Fibroblast of skin of back (primary cell): Measurements from ENCODE around the gene ACTA2.
"Not testable (repeated sequence)": the region's sequence is repeated elsewhere in the genome, so short reads cannot be mapped to it uniquely, and the experiment has no call there.

Experiments
- DNase-seq: peaks from one replicate; pipeline ENCODE4 v3.0.0-alpha.2; 2013

Gene ACTA2

DNA sequence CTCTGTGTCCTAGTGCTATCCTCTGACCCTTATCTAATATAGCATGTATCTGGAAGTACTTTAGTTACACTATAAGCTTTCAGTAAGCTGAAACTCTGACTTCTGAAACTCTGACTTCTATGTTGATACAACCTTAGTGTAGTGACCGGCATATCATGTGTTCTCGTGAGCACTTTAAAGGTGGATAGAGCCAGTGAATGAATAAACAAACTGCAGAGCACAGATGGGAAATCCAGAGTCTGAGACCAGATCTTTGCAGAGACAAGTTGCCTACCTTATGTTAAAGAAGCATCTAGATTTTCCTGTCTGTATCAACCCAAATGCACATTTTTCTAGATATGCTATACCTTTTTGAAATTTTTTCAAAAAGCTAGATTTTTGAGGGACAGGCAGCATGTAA, 3.5 kb downstream of the ACTA2 start:
- no peak for DNase-seq

DNA sequence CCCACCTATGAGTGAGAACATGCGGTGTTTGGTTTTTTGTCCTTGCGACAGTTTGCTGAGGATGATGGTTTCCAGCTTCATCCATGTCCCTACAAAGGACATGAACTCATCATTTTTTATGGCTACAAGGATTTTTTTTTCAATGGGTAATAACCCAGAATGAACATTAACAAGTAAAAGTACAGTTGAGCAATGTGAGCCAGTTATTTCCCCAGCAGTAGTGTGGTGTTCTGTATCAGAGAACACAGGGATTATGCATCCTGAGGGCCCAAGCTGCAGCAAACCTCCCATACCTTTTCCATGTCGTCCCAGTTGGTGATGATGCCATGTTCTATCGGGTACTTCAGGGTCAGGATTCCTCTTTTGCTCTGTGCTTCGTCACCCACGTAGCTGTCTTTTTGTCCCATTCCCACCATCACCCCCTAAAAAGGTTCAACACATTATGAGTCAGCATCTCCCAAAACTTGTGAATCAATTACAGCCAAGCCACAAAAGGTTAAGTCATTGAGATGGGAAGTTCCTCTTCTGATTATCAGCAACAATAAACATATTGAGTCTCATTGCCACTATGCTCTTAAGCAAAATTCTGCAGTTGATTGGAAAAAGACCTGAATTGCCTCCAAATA, 5.5 kb downstream of the ACTA2 start:
- DNase-seq: no peak

GRCh38 chr10:88946200-88946599, 6.4 kb downstream of the ACTA2 start:
- DNase-seq: no peak

DNA sequence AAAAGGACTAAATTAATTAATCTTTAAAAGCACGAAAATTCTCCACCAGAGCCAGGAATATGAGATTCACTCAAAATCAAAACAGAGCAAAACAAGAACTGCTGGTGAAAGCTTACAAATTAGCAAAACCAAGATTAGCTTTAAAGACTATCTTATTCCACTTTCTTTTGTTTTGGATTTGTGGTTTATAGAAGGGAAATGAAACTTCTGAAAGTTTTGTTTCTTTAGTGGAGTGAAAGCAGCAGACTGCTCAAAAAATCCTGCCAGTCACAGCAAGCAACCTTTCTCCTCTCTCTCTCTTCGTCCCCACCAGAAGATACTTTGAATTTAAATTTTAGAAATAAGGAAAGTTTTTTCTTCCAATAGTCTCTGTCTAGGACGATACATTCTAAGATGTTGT, 7.8 kb downstream of the ACTA2 start:
- DNase-seq: no peak

DNA sequence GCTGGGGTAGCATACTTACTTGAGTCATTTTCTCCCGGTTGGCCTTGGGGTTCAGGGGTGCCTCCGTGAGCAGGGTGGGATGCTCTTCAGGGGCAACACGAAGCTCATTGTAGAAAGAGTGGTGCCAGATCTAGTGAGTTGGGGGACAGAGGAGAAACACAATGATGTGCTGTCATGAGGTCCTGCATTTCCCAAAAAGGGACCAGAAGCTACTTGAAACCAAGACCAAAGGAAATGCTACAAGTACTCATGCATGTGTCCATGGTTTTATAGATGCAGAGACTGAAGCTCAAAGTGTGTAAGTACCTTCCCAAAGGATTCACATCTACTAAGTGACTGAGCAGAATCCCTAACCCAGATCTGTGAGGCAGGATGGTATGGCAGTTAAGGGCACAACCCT, 8.8 kb downstream of the ACTA2 start:
- no peak for DNase-seq

GRCh38 chr10:88941026-88941425, 11.5 kb downstream of the ACTA2 start:
- no peak for DNase-seq

DNA sequence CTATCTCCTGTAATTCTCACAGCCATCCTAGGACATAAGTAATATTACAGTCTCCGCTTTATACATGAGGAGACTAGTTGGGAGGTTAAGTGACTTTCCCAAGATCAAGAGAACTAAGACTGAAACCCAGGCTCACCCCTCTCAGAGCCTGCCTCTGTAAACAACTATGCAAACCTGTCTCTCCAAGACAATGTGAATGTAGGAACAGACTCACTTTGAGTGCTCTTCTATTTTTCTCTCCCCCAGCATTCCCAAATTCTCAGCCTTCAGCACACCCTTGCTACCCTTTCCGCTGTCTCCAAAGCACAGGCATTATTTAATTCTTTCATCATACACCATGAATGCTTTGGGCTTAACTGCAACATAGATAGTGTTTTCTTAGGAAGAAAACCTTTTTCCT, 13.6 kb downstream of the ACTA2 start:
- DNase-seq: no peak

GRCh38 chr10:88938039-88938438, 14.5 kb downstream of the ACTA2 start:
- DNase-seq: no peak

DNA sequence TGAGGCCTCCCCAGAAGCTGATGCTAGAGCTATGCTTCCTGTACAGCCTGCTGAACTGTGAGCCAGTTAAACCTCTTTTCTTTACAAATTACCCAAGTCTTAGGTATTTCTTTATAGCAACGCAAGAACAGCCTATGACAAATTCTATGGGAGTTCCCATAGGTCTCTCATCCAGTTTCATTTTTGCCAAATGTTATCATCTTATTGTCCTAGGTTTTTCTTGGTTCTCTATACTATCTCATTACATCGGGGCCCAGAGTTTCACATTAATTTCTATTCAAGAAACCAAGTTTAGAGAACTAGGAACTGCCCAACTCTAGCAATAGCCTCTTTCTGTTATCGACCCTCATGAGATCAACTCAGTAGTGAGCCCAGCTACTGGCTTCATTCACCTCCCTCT, 15.9 kb downstream of the ACTA2 start:
- no peak for DNase-seq

GRCh38 chr10:88934900-88935672, 17.5 kb downstream of the ACTA2 start:
- DNase-seq: peak; percentile 70

GRCh38 chr10:88933564-88933963, 19.0 kb downstream of the ACTA2 start:
- peak; percentile 45 for DNase-seq

DNA sequence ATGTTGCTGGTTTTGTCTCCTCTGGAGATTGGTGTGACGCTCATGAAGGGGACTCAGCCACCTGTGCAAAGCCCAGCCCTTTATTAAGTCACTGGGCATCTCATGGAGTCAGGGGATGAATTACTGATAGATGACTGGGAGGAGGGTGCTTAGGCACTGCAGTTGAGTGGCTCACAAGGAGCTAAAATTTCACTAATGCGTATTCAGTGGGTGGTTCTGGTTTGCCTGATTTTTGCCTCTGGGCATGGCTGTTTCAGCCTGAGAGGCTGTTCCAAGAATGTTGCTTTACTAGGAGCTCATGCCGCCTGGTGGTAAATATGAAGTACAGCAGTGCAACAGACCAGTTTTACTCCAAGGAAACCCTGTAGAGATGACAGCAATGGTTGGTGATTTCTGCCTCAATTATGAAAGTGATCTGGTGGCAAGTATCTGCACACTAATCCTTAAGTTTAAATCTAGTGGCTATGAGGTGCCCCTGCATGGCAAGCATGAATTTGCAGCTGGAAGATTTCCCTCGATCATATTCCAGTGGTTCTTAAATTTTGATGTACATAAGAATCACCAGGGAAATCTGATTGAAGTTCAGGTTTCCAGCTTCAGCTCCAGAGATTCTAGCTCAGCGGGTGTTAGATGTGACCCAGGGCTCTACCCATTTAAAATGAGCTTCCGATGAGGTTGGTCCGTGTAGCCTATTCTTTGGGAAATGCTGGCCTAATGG, 19.9 kb downstream of the ACTA2 start:
- DNase-seq: peak; percentile 88

- DNase-seq: not testable (repeated sequence)
These were observed 20.5 kb downstream of the ACTA2 start for GRCh38 chr10:88932029-88932428.

- peak; percentile 46 for DNase-seq
These were observed 21.0 kb downstream of the ACTA2 start for GRCh38 chr10:88931548-88931947.

- no peak for DNase-seq
These were observed 24.3 kb downstream of the ACTA2 start for GRCh38 chr10:88928254-88928653.

DNA sequence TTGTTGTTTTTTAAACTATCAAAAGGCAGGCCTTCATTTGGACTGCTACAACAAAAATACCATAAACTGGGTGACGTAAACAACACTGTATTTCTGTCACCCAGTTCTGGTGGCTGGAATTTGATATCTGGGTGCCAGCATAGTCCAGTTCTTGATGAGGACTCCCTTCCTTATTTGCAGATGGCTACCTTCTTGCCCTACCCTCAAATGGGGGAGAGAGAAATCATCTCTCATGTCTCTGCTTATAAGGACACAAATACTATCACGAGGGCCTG, 25.2 kb downstream of the ACTA2 start:
- no peak for DNase-seq

DNA sequence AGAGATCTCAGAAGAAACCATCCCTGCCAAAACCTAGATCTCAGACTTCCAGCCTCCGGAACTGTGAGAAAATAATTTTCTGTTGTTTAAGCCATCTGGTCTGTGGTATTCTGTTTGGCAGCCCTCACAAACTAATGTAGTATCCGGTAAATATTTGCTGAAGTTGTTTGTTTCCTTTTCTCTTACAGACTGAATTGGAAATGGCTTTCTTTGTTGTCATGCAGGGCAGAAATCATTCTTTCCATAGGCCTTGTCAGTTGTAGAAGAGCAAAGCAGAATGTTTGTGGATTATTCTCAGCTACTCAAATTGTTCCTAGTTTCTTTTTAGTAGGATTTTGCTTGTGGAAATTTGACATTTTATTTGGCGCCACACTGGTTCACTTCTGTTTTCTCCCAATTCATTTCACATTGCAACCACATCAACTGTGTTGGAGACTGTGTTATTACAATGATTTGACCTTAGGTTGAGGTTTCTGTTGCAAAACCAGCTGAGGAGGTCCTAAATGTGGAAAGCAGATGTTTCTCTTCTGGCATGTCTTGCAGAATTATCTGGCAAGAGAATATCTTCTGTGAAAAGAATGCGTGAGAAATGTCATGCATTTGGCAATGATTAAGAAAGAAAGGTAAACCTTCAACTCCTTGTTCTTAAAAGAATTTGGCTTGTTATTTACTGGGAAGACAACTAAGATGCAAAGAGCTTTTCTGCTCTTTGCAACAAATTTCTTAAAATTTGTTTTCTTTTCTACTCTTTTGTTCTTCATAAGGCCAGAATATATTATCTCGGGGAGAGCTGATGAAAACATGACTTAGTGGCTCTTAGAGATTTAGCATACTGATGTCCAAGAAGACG, 25.8 kb downstream of the ACTA2 start:
- peak; percentile 61 for DNase-seq

DNA sequence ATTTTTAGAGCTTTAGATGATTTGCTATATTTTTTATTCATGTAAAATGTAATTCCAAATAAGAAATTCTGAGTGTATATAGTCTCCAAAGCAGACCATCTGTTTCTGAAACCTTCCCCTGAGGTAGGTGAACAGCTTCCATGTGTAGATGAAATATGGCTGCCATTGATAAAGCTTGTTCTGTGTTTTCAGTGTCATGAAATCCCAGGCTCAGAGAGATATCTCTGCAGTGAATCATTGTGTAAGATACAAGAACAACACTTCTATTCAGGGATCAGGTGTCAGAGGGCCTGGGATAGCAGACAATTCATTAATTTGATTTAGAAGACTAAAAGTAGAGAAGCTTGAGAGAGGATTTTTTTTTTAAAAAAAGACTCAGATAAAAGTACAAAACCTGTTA, 29.1 kb downstream of the ACTA2 start:
- DNase-seq: no peak

- no peak for DNase-seq
These were observed 30.5 kb downstream of the ACTA2 start for GRCh38 chr10:88922041-88922440.

GRCh38 chr10:88920986-88921593, 31.5 kb downstream of the ACTA2 start:
- no peak for DNase-seq

- no peak for DNase-seq
These were observed 32.4 kb downstream of the ACTA2 start for GRCh38 chr10:88920198-88920597.

GRCh38 chr10:88919041-88919440, 33.5 kb downstream of the ACTA2 start:
- no peak for DNase-seq
